Thoracic aorta (tissue), 2 donors: ENCODE measurements around the gene CABLES2. TPM values are rescaled to one million over a fixed set of nuclear protein-coding genes. Genes with fewer than 3 reads are reported as not detected.

ENCODE experiments used
- ATAC-seq: fragments of 150-250 bp; one replicate; pipeline ENCODE4 v1.8.0; 2017; ENCODE audit warnings: low read depth; ENCODE audit not compliant: insufficient number of reproducible peaks, low FRiP score
- DNase-seq: peaks from one replicate; pipeline ENCODE4 v3.0.0-alpha.2; 2020; ENCODE audit warnings: low spot score
- H3K27ac ChIP-seq, 2 donors: fragments of 200-600 bp; sonication (generic); 1 replicate in 1 of 2; 2 replicates in 1 of 2; pipeline ENCODE4 v1.5.1; 2016; ENCODE audit warnings: mild to moderate bottlenecking in 2 of 2, moderate library complexity in 2 of 2
- H3K27me3 ChIP-seq: fragments of 200-600 bp; sonication (generic); replicated peaks from 2 replicates; pipeline ENCODE4 v1.6.0; 2016; ENCODE audit warnings: mild to moderate bottlenecking; ENCODE audit not compliant: insufficient read depth
- H3K36me3 ChIP-seq: fragments of 200-600 bp; sonication (generic); one replicate; pipeline ENCODE4 v1.5.1; 2016
- H3K4me1 ChIP-seq, 2 donors: fragments of 200-600 bp; sonication (generic); 1 replicate in 1 of 2; 2 replicates in 1 of 2; pipeline versions ENCODE4 v1.5.1 to v1.6.0; 2016; ENCODE audit warnings: low read depth in 2 of 2, mild to moderate bottlenecking in 1 of 2; ENCODE audit not compliant: control insufficient read depth in 1 of 2
- H3K4me3 ChIP-seq: fragments of 200-600 bp; sonication (generic); 2 replicates; pipeline ENCODE4 v1.5.1; 2016; ENCODE audit warnings: mild to moderate bottlenecking
- H3K9me3 ChIP-seq: fragments of 200-600 bp; sonication (generic); 2 replicates; pipeline ENCODE4 v1.5.1; 2016
- CTCF ChIP-seq: fragments of 200-600 bp; sonication (generic); IDR thresholded peaks from one replicate; pipeline ENCODE4 v1.5.1; 2019; ENCODE audit warnings: antibody characterized with exemption
- total RNA-seq, 2 donors: library from RNA; depleted of rRNA; stranded (reverse); fragments of >200 nt; gene quantifications; one replicate each; pipeline versions ENCODE4 v1.1.0 to v1.2.3, GENCODE V29; 2016

The CABLES2 gene
- total RNA-seq, 2 donors from 2014 or later, result 2.1 to 9.2 TPM

- no peak overlapping the region for H3K27ac ChIP-seq
- DNase-seq (no peak), ATAC-seq (no peak)
- H3K4me1 ChIP-seq, result peaks cover 12 to 23% of the 10 kb centered on the region in 2 donors
- H3K27me3 ChIP-seq, result no peaks in the 10 kb centered on the region
- H3K36me3 ChIP-seq, result no peaks in the 10 kb centered on the region
- H3K4me3 ChIP-seq, result no peak overlapping the region
- no peak for TF ChIP-seq CTCF
- no peaks in the 10 kb centered on the region for H3K9me3 ChIP-seq
Measured at GRCh38 chr20:62409086-62409853, 2.2 kb upstream of the CABLES2 start.

DNA sequence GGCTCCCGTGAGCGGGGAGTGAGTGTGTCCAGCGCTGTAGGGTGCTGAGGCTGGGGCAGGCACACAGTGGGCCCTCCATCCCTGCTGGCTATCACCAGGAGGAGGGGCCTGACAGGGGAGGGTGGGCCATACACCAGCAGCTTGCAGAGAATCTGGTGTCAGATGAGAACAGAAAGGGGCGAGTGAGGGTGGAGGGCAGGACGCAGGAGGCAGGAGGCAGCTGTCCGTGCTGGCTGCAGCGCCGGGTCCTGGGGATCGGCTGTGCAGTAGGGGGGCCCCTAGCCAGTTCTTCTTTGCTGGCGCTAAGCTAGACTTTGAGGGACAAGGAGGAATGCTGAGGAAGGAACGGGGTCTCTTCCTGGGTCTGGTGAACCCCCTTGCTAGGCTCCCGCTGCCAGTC, 1.6 kb upstream of the CABLES2 start:
- DNase-seq, result no peak
- TF ChIP-seq CTCF, result no peak
- Histone ChIP-seq H3K27ac (no peak overlapping the region), H3K4me1 (peaks cover 12 to 23% of the 10 kb centered on the region in 2 donors), H3K36me3 (no peaks in the 10 kb centered on the region), H3K4me3 (no peak overlapping the region), H3K9me3 (no peaks in the 10 kb centered on the region), H3K27me3 (no peaks in the 10 kb centered on the region)
- no peak for ATAC-seq

- DNase-seq, result no peak
- TF ChIP-seq CTCF, result no peak
- no peaks in the 10 kb centered on the region for H3K27me3 ChIP-seq
- no peak overlapping the region for H3K27ac ChIP-seq
- H3K36me3 ChIP-seq, result no peaks in the 10 kb centered on the region
- no peak for ATAC-seq
- H3K9me3 ChIP-seq, result no peaks in the 10 kb centered on the region
- no peak overlapping the region for H3K4me3 ChIP-seq
- peaks cover 12 to 23% of the 10 kb centered on the region in 2 donors for H3K4me1 ChIP-seq
Measured at GRCh38 chr20:62408055-62408454, 970 bp upstream of the CABLES2 start.

DNA sequence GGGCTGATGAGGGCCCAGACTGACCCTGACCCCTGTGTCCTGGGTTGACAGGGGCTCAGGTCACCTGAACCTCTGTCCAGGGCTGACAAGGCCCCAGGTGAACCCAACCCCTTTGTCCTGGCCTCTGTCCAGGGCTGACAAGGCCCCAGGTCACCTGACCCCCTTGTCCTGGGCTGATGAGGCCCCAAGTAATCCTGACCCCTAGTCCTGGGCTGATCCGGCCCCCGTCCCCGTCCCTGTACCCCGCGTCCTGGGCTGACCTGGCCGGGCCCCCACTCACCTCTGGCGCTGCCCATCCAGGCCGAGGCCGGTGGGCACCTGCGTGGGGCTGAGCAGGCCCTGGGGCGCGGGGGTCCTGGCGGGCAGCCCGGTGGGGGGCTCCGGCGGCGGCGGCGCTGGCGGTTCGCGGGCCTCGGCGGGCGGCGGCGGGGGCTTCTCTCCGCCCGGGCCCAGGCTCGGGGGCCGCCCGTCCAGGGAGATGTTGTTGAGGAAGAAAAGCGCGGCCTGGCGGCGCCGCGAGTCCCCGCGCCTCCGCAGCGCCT, 379 bp downstream of the CABLES2 start:
- DNase-seq, result no peak
- H3K4me1 ChIP-seq, result peaks cover 12 to 23% of the 10 kb centered on the region in 2 donors
- H3K4me3 ChIP-seq, result peak overlapping the region; percentile 83
- no peaks in the 10 kb centered on the region for H3K36me3 ChIP-seq
- H3K27ac ChIP-seq, result peak overlapping the region in 1 of 2 donors; percentile 37
- no peak for TF ChIP-seq CTCF
- ATAC-seq, result no peak
- no peaks in the 10 kb centered on the region for H3K27me3 ChIP-seq
- no peaks in the 10 kb centered on the region for H3K9me3 ChIP-seq

GRCh38 chr20:62405981-62406513, 1.0 kb downstream of the CABLES2 start:
- Histone ChIP-seq H3K27me3 (no peaks in the 10 kb centered on the region), H3K4me3 (peak overlapping the region; percentile 83), H3K9me3 (no peaks in the 10 kb centered on the region), H3K4me1 (peaks cover 12 to 23% of the 10 kb centered on the region in 2 donors), H3K27ac (no peak overlapping the region), H3K36me3 (no peaks in the 10 kb centered on the region)
- no peak for DNase-seq
- no peak for TF ChIP-seq CTCF
- no peak for ATAC-seq
